OCI-LY7 (cell line): ENCODE measurements around the gene DLGAP1. TPM values are rescaled to one million over a fixed set of nuclear protein-coding genes. Genes with fewer than 3 reads are reported as not detected.

Experiments
- BruUV-seq: library from RNA; stranded (reverse); fragments of 400-500 nt; replicated peaks from 2 replicates; lab custom pipeline; 2021; lab: Mats Ljungman, UMichigan
- CTCF ChIA-PET: fragments of 300-600 bp; sonication (Branson Sonifier 250); formaldehyde crosslinking; loops from one replicate; lab custom pipeline; 2022; ENCODE audit warnings: antibody characterized with exemption; ENCODE audit not compliant: unreplicated experiment; lab: Charles Lee
- POLR2A ChIA-PET: fragments of 300-600 bp; sonication (Branson Sonifier 250); formaldehyde crosslinking; loops from one replicate; lab custom pipeline; 2022; ENCODE audit warnings: antibody characterized with exemption; lab: Charles Lee
- DNase-seq: peaks from one replicate; pipeline ENCODE4 v3.0.0-alpha.2; 2015; ENCODE audit warnings: low spot score
- H2AFZ ChIP-seq: fragments of 200-600 bp; sonication (generic), shearing (Covaris generic); 2 replicates; pipeline ENCODE4 v1.6.1; 2014; ENCODE audit warnings: mild to moderate bottlenecking, antibody characterized with exemption, low read length, moderate library complexity
- H3K27ac ChIP-seq: fragments of 200-600 bp; sonication (generic); 2 replicates; pipeline ENCODE4 v1.5.1; 2014; ENCODE audit warnings: mixed run types, low read depth, mild to moderate bottlenecking, moderate library complexity, low read length, inconsistent platforms; ENCODE audit not compliant: poor library complexity, severe bottlenecking
- H3K36me3 ChIP-seq: fragments of 200-600 bp; sonication (generic); 2 replicates; pipeline ENCODE4 v1.6.1; 2014; ENCODE audit warnings: mild to moderate bottlenecking, antibody characterized with exemption, low read length, moderate library complexity, mixed read lengths; ENCODE audit not compliant: insufficient read depth
- H3K4me1 ChIP-seq: fragments of 200-600 bp; sonication (generic); 2 replicates; pipeline ENCODE4 v1.5.1; 2014; ENCODE audit warnings: mild to moderate bottlenecking, low read length; ENCODE audit not compliant: insufficient read depth, poor library complexity, severe bottlenecking
- H3K4me2 ChIP-seq: fragments of 200-600 bp; sonication (generic); 2 replicates; pipeline ENCODE4 v1.6.1; 2014; ENCODE audit warnings: mild to moderate bottlenecking, low read length
- H3K4me3 ChIP-seq: fragments of 200-600 bp; sonication (generic); 2 replicates; pipeline ENCODE4 v1.5.1; 2014; ENCODE audit warnings: mild to moderate bottlenecking, low read depth, low read length; ENCODE audit not compliant: poor library complexity, severe bottlenecking
- H3K79me2 ChIP-seq: fragments of 200-600 bp; sonication (generic); 2 replicates; pipeline ENCODE4 v1.6.1; 2016; ENCODE audit warnings: low read depth, mild to moderate bottlenecking, low read length, moderate library complexity, mixed read lengths; ENCODE audit not compliant: insufficient read depth
- H3K9me2 ChIP-seq: fragments of 200-600 bp; sonication (generic); 2 replicates; pipeline ENCODE4 v1.6.1; 2016; ENCODE audit warnings: mild to moderate bottlenecking, low read length, mixed read lengths; ENCODE audit not compliant: insufficient read depth
- H3K9me3 ChIP-seq: fragments of 200-600 bp; sonication (generic); 2 replicates; pipeline ENCODE4 v1.6.1; 2014; ENCODE audit warnings: mild to moderate bottlenecking, mixed run types, low read length, mixed read lengths
- H4K20me1 ChIP-seq: fragments of 200-600 bp; sonication (generic); 2 replicates; pipeline ENCODE4 v1.6.1; 2014; ENCODE audit warnings: mild to moderate bottlenecking, antibody characterized with exemption, low read length, moderate library complexity, mixed read lengths; ENCODE audit not compliant: insufficient read depth
- CTCF ChIP-seq: fragments of 200-600 bp; sonication (generic); conservative IDR thresholded peaks from 2 replicates; pipeline ENCODE4 v1.5.1; 2014; ENCODE audit warnings: mild to moderate bottlenecking, antibody characterized with exemption, low read length, moderate library complexity, mixed read lengths
- EZH2phosphoT487 ChIP-seq: fragments of 200-600 bp; sonication (generic); IDR thresholded peaks from 2 replicates; pipeline ENCODE4 v1.6.1; 2018; ENCODE audit warnings: low read depth, borderline replicate concordance, mild to moderate bottlenecking, mixed run types, antibody characterized with exemption, low read length, moderate library complexity, mixed read lengths
- intact Hi-C: fragments of 100-400 bp; cut with micrococcal nuclease; formaldehyde crosslinking; loops from one replicate; pipeline ENCODE4 v1.10.0; 2022; ENCODE audit not compliant: unreplicated experiment
- total RNA-seq, 2 experiments: library from RNA; depleted of rRNA in 1 of 2; stranded (reverse); fragments of >200 nt in 1 of 2; shearing (Covaris generic) in 1 of 2; gene quantifications; 2 replicates each; pipeline ENCODE4 v1.2.3, GENCODE V29; 2014 to 2022

DLGAP1 gene
- total RNA-seq, 2 experiments from 2014 or later = 0.22 TPM; not detected in 1

GRCh38 chr18:3798032-3798431 lies 657.1 kb downstream of the DLGAP1 start:
- TF ChIP-seq EZH2phosphoT487 = no peak
- H3K27ac ChIP-seq = no peak overlapping the region
- no peaks in the 10 kb centered on the region for H3K79me2 ChIP-seq
- no peak overlapping the region for H3K4me3 ChIP-seq
- no peak overlapping the region for H2AFZ ChIP-seq
- no peaks in the 10 kb centered on the region for H3K9me2 ChIP-seq
- POLR2A ChIA-PET = no interaction called here
- no peak for DNase-seq
- intact Hi-C loops = no loop called here
- H3K4me2 ChIP-seq = no peak overlapping the region
- H3K36me3 ChIP-seq = no peaks in the 10 kb centered on the region
- peaks cover 5% of the 10 kb centered on the region for H3K4me1 ChIP-seq
- H4K20me1 ChIP-seq = no peaks in the 10 kb centered on the region
- no peaks in the 10 kb centered on the region for H3K9me3 ChIP-seq
- no TSS peak for BruUV-seq
- CTCF ChIA-PET = no interaction called here

GRCh38 chr18:3796434-3796833 lies 658.7 kb downstream of the DLGAP1 start:
- Histone ChIP-seq H3K9me2 (no peaks in the 10 kb centered on the region), H3K9me3 (no peaks in the 10 kb centered on the region), H4K20me1 (no peaks in the 10 kb centered on the region), H3K79me2 (no peaks in the 10 kb centered on the region), H3K4me2 (no peak overlapping the region), H2AFZ (no peak overlapping the region), H3K4me1 (peaks cover 5% of the 10 kb centered on the region), H3K4me3 (no peak overlapping the region), H3K36me3 (no peaks in the 10 kb centered on the region), H3K27ac (no peak overlapping the region)
- intact Hi-C loops = no loop called here
- DNase-seq = no peak
- ChIA-PET POLR2A (no interaction called here), CTCF (interaction anchor here (0.5 kb wide), 1 partner anchor 15 kb away, joined by 3 read pairs; no protein-coding TSS in a partner anchor)
- no peak for TF ChIP-seq EZH2phosphoT487
- no peak for TF ChIP-seq CTCF
- BruUV-seq = no TSS peak

- Histone ChIP-seq H3K79me2 (no peaks in the 10 kb centered on the region), H3K36me3 (no peaks in the 10 kb centered on the region), H4K20me1 (no peaks in the 10 kb centered on the region), H3K4me2 (no peak overlapping the region), H3K27ac (no peak overlapping the region), H3K4me1 (peaks cover 5% of the 10 kb centered on the region), H3K4me3 (no peak overlapping the region), H3K9me2 (no peaks in the 10 kb centered on the region), H2AFZ (no peak overlapping the region), H3K9me3 (no peaks in the 10 kb centered on the region)
- ChIA-PET CTCF (no interaction called here), POLR2A (no interaction called here)
- intact Hi-C loops = no loop called here
- DNase-seq = peak; percentile 16
- no TSS peak for BruUV-seq
- TF ChIP-seq EZH2phosphoT487 = no peak
- peak; percentile 29; the same call in 1 of the 2 replicates for TF ChIP-seq CTCF
These were observed 660.4 kb downstream of the DLGAP1 start for GRCh38 chr18:3794537-3795348.
